Neural progenitor cell (in vitro differentiated cells): ENCODE results near the gene MYLK2. TPM values are rescaled to one million over a fixed set of nuclear protein-coding genes. Genes with fewer than 3 reads are reported as not detected.
A peak's percentile ranks its signal among the peaks of the same experiment; 100 is the strongest.

Experiments
- DNase-seq: peaks from one replicate; pipeline ENCODE4 v3.0.0-alpha.2; 2016; ENCODE audit warnings: low spot score
- H2AFZ ChIP-seq: fragments of 200-600 bp; sonication (generic); replicated peaks from 2 replicates; pipeline ENCODE4 v1.6.1; 2016; ENCODE audit warnings: antibody characterized with exemption
- H3F3A ChIP-seq: fragments of 200-600 bp; sonication (generic); 2 replicates; pipeline ENCODE4 v1.6.1; 2016; ENCODE audit warnings: antibody characterized with exemption, low read depth
- H3K27ac ChIP-seq: fragments of 200-600 bp; sonication (generic); 2 replicates; pipeline ENCODE4 v1.5.1; 2016; ENCODE audit warnings: mild to moderate bottlenecking
- H3K27me3 ChIP-seq: fragments of 200-600 bp; sonication (generic); 2 replicates; pipeline ENCODE4 v1.6.1; 2016; ENCODE audit warnings: mild to moderate bottlenecking, moderate library complexity
- H3K36me3 ChIP-seq: fragments of 200-600 bp; sonication (generic); 2 replicates; pipeline ENCODE4 v1.5.1; 2016
- H3K4me1 ChIP-seq: fragments of 200-600 bp; sonication (generic); 2 replicates; pipeline ENCODE4 v1.6.1; 2016; ENCODE audit warnings: mixed run types
- H3K4me2 ChIP-seq: fragments of 200-600 bp; sonication (generic); 2 replicates; pipeline ENCODE4 v1.6.1; 2016
- H3K4me3 ChIP-seq: fragments of 200-600 bp; sonication (generic); 2 replicates; pipeline ENCODE4 v1.5.1; 2016
- H3K79me2 ChIP-seq: fragments of 200-600 bp; sonication (generic); 2 replicates; pipeline ENCODE4 v1.6.1; 2016; ENCODE audit warnings: low read depth
- H3K9ac ChIP-seq: fragments of 200-600 bp; sonication (generic); 2 replicates; pipeline ENCODE4 v1.6.1; 2016
- H3K9me3 ChIP-seq: fragments of 200-600 bp; sonication (generic); 2 replicates; pipeline ENCODE4 v1.5.1; 2016; ENCODE audit warnings: low read depth
- H4K20me1 ChIP-seq: fragments of 200-600 bp; sonication (generic); 2 replicates; pipeline ENCODE4 v1.6.1; 2016; ENCODE audit warnings: low read depth
- H3K27ac Mint-ChIP-seq: 3 replicates; pipeline ENCODE4 v1.8.0; 2021; ENCODE audit warnings: mixed read lengths
- H3K27me3 Mint-ChIP-seq: 2 replicates; pipeline ENCODE4 v1.8.0; 2022; ENCODE audit warnings: low read depth, mild to moderate bottlenecking, inconsistent platforms, moderate library complexity, mixed read lengths; ENCODE audit not compliant: insufficient read depth
- H3K36me3 Mint-ChIP-seq: 3 replicates; pipeline ENCODE4 v1.8.0; 2021; ENCODE audit warnings: mixed read lengths
- H3K4me1 Mint-ChIP-seq: 3 replicates; pipeline ENCODE4 v1.8.0; 2021; ENCODE audit warnings: mixed read lengths
- H3K4me3 Mint-ChIP-seq: 3 replicates; pipeline ENCODE4 v1.8.0; 2021; ENCODE audit warnings: mild to moderate bottlenecking, moderate library complexity, mixed read lengths
- H3K9me3 Mint-ChIP-seq: 3 replicates; pipeline ENCODE4 v1.8.0; 2020; ENCODE audit warnings: mixed read lengths
- EZH2 ChIP-seq: fragments of 200-600 bp; sonication (generic); IDR thresholded peaks from 2 replicates; pipeline ENCODE4 v1.6.1; 2017; ENCODE audit warnings: antibody characterized with exemption, mild to moderate bottlenecking, moderate library complexity
- EZH2phosphoT487 ChIP-seq: fragments of 200-600 bp; sonication (generic); IDR thresholded peaks from 2 replicates; pipeline ENCODE4 v1.6.1; 2017; ENCODE audit warnings: antibody characterized with exemption
- total RNA-seq: library from RNA; depleted of rRNA; stranded (reverse); fragments of >200 nt; gene quantifications from 2 replicates; pipeline ENCODE4 v1.2.3, GENCODE V29; 2015; ENCODE audit warnings: low replicate concordance
- TF ChIP-seq, protein P1 (sequence below): fragments of 200-600 bp; sonication (generic); IDR thresholded peaks from 2 replicates; pipeline ENCODE4 v1.5.1; 2017; ENCODE audit warnings: antibody characterized with exemption, mild to moderate bottlenecking

Gene MYLK2
- total RNA-seq, 1 donor from 2014 or later, result not detected

DNA sequence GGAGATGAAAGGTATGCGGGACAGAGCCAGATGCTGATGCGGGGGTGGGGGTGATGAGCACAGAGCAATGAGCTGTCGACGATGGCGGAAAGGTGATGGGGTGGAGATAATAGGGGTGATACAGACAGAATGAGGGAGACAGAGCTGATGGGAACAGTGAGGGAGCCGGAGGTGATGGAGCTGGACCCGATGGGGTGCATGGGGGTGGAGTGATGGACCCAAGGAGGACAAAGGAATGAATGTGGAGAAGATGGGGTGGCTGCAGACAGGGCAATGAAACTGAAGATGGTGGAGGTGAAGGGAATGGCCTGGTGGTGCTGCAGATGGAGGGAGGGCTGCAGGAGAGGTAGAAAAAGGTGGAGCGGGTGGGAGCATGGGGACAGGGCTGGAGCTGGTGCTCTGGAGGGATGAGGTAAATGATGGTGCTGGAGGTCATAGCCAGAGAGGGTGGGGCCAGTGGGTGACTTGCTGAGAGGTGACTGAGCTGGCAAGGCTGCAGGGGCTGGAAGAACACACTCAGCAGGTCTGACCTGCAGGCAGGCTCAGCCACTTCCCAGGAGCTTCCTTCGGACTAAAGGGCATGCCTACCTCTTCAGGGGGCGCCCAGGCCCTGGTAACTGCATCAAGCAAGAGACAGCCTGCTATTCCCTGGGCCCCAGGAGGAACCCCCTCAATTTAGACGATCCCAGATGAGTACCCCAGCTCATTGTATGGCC, 32.2 kb downstream of the MYLK2 start:
- peaks cover under 1% of the 10 kb centered on the region for H3F3A ChIP-seq
- no peak overlapping the region for H3K4me3 ChIP-seq
- no peak overlapping the region for H2AFZ ChIP-seq
- Mint-ChIP-seq H3K36me3 (no peaks in the 10 kb centered on the region), H3K9me3 (no peaks in the 10 kb centered on the region), H3K4me3 (peak overlapping the region; percentile 19), H3K4me1 (no peaks in the 10 kb centered on the region), H3K27ac (no peak overlapping the region), H3K27me3 (peaks cover 5% of the 10 kb centered on the region)
- no peak overlapping the region for H3K27ac ChIP-seq
- H3K9ac ChIP-seq, result no peak overlapping the region
- DNase-seq, result no peak
- peaks cover under 1% of the 10 kb centered on the region for H3K4me1 ChIP-seq
- H3K36me3 ChIP-seq, result no peaks in the 10 kb centered on the region
- H4K20me1 ChIP-seq, result no peaks in the 10 kb centered on the region
- no peak overlapping the region for H3K4me2 ChIP-seq
- peaks cover 53% of the 10 kb centered on the region for H3K27me3 ChIP-seq
- no peaks in the 10 kb centered on the region for H3K79me2 ChIP-seq
- no peaks in the 10 kb centered on the region for H3K9me3 ChIP-seq
- no peak for TF ChIP-seq EZH2phosphoT487
- no peak for TF ChIP-seq EZH2
- TF ChIP-seq, protein P1, sequence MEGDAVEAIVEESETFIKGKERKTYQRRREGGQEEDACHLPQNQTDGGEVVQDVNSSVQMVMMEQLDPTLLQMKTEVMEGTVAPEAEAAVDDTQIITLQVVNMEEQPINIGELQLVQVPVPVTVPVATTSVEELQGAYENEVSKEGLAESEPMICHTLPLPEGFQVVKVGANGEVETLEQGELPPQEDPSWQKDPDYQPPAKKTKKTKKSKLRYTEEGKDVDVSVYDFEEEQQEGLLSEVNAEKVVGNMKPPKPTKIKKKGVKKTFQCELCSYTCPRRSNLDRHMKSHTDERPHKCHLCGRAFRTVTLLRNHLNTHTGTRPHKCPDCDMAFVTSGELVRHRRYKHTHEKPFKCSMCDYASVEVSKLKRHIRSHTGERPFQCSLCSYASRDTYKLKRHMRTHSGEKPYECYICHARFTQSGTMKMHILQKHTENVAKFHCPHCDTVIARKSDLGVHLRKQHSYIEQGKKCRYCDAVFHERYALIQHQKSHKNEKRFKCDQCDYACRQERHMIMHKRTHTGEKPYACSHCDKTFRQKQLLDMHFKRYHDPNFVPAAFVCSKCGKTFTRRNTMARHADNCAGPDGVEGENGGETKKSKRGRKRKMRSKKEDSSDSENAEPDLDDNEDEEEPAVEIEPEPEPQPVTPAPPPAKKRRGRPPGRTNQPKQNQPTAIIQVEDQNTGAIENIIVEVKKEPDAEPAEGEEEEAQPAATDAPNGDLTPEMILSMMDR, result no peak

DNA sequence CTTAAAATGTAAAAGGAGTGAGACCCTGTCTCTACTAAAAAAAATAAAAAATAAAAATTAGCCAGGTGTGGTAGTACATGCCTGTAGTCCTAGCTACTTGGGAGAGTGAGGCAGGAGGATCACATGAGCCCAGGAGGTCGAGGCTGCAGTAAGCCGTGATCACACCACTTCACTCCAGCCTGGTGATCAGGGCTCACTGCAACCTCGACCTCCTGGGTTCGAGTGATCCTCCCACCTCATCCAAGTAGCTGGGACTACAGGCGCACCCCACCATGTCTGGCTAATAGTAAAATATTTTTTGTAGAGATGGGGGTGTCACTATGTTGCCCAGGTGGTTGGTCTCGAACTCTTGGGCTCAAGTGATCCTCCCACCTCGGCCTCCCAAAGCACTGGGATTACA, 34.3 kb downstream of the MYLK2 start:
- Histone ChIP-seq H2AFZ (no peak overlapping the region), H3K9ac (no peak overlapping the region), H3K79me2 (no peaks in the 10 kb centered on the region), H3K27me3 (peaks cover 47% of the 10 kb centered on the region), H3F3A (no peaks in the 10 kb centered on the region), H4K20me1 (no peaks in the 10 kb centered on the region), H3K4me1 (no peaks in the 10 kb centered on the region), H3K4me3 (no peak overlapping the region), H3K9me3 (no peaks in the 10 kb centered on the region), H3K36me3 (no peaks in the 10 kb centered on the region), H3K4me2 (no peak overlapping the region), H3K27ac (no peak overlapping the region)
- H3K4me3 Mint-ChIP-seq, result no peak overlapping the region
- TF ChIP-seq, protein P1, result no peak
- no peak for TF ChIP-seq EZH2phosphoT487
- TF ChIP-seq EZH2, result no peak
- peaks cover 3% of the 10 kb centered on the region for H3K4me1 Mint-ChIP-seq
- no peak overlapping the region for H3K27ac Mint-ChIP-seq
- H3K27me3 Mint-ChIP-seq, result peaks cover 10% of the 10 kb centered on the region
- H3K36me3 Mint-ChIP-seq, result no peaks in the 10 kb centered on the region
- DNase-seq, result no peak
- H3K9me3 Mint-ChIP-seq, result no peaks in the 10 kb centered on the region

DNA sequence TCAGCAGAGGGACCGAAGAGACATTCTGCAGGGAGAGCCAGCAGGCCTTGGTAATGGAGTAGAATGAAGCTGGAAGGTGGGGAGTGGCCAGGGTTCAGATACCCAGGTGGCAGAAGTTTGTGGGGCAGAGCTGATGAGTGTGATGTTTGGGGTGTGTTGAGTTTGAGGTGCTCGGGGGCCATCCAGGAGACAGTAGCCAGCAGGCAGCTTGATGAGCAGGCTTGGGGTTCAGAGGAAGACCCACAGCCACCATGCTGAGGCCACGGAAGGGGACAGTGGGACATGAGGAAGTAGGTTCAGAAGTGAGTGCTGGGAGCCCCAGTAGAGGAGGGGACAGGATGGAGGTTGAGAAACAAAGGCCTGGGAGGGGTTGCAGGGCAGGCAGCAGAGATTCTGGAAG, 37.4 kb downstream of the MYLK2 start:
- Mint-ChIP-seq H3K27me3 (peaks cover 4% of the 10 kb centered on the region), H3K9me3 (no peaks in the 10 kb centered on the region), H3K36me3 (no peaks in the 10 kb centered on the region), H3K4me3 (no peak overlapping the region), H3K4me1 (peaks cover 12% of the 10 kb centered on the region), H3K27ac (no peak overlapping the region)
- H3K79me2 ChIP-seq, result no peaks in the 10 kb centered on the region
- H3K27ac ChIP-seq, result no peak overlapping the region
- no peak overlapping the region for H3K4me3 ChIP-seq
- TF ChIP-seq EZH2phosphoT487 (no peak), EZH2 (no peak)
- TF ChIP-seq, protein P1, result no peak
- H2AFZ ChIP-seq, result no peak overlapping the region
- no peak for DNase-seq
- no peak overlapping the region for H3K9ac ChIP-seq
- no peaks in the 10 kb centered on the region for H4K20me1 ChIP-seq
- peaks cover 16% of the 10 kb centered on the region for H3K27me3 ChIP-seq
- H3K4me2 ChIP-seq, result no peak overlapping the region
- peaks cover 5% of the 10 kb centered on the region for H3K4me1 ChIP-seq
- peaks cover 18% of the 10 kb centered on the region for H3F3A ChIP-seq
- H3K36me3 ChIP-seq, result no peaks in the 10 kb centered on the region
- no peaks in the 10 kb centered on the region for H3K9me3 ChIP-seq
